Activated CD4-positive, alpha-beta T cell treated with anti-CD3 and anti-CD28 coated beads for 36 hours (primary cell): ENCODE data around the gene ATP7A. TPM values are rescaled to one million over a fixed set of nuclear protein-coding genes. Genes with fewer than 3 reads are reported as not detected.
A peak's percentile ranks its signal among the peaks of the same experiment; 100 is the strongest.
"Not testable (repeated sequence)": the region's sequence is repeated elsewhere in the genome, so short reads cannot be mapped to it uniquely, and the experiment has no call there.

Experiments
- ATAC-seq: fragments of 200-7000 bp; cut with Tn5 transposase; one replicate; pipeline ENCODE4 v1.10.0; 2021; ENCODE audit warnings: mild to moderate bottlenecking, moderate library complexity
- CTCF ChIA-PET: fragments of 350-600 bp; sonication (Branson Sonifier 250); formaldehyde crosslinking; loops from one replicate; lab custom pipeline; 2021; ENCODE audit warnings: antibody characterized with exemption; lab: Charles Lee
- POLR2A ChIA-PET: fragments of 350-600 bp; sonication (Branson Sonifier 250); formaldehyde crosslinking; loops from one replicate; lab custom pipeline; 2021; ENCODE audit warnings: antibody characterized with exemption, inconsistent platforms; lab: Charles Lee
- DNase-seq: peaks from one replicate; pipeline ENCODE4 v3.0.0-alpha.2; 2020
- H3K27ac Mint-ChIP-seq: one replicate; pipeline ENCODE4 v1.8.0; 2021; ENCODE audit warnings: mixed read lengths
- H3K27me3 Mint-ChIP-seq: one replicate; pipeline ENCODE4 v1.8.0; 2021; ENCODE audit warnings: mixed read lengths
- H3K36me3 Mint-ChIP-seq: one replicate; pipeline ENCODE4 v1.8.0; 2021; ENCODE audit warnings: low read depth, mixed read lengths
- H3K4me1 Mint-ChIP-seq: one replicate; pipeline ENCODE4 v1.8.0; 2021; ENCODE audit warnings: mixed read lengths
- H3K4me3 Mint-ChIP-seq: one replicate; pipeline ENCODE4 v1.8.0; 2021; ENCODE audit warnings: mild to moderate bottlenecking, moderate library complexity, mixed read lengths
- H3K9me3 Mint-ChIP-seq: one replicate; pipeline ENCODE4 v1.8.0; 2021; ENCODE audit warnings: low read depth, mixed read lengths
- intact Hi-C, 2 experiments: fragments of 100-400 bp; cut with DNase I in 1 of 2; cut with micrococcal nuclease in 1 of 2; formaldehyde crosslinking; loops; one replicate each; pipeline versions ENCODE4 v1.14.2 to v1.15.1; 2022 to 2024; cut with DNase I, micrococcal nuclease
- total RNA-seq, 2 experiments: library from RNA; stranded (reverse); gene quantifications; one replicate each; pipeline ENCODE4 v1.2.3, GENCODE V29; 2021

Gene ATP7A
- total RNA-seq, 2 experiments from 2014 or later: 9.5 to 9.7 TPM

DNA sequence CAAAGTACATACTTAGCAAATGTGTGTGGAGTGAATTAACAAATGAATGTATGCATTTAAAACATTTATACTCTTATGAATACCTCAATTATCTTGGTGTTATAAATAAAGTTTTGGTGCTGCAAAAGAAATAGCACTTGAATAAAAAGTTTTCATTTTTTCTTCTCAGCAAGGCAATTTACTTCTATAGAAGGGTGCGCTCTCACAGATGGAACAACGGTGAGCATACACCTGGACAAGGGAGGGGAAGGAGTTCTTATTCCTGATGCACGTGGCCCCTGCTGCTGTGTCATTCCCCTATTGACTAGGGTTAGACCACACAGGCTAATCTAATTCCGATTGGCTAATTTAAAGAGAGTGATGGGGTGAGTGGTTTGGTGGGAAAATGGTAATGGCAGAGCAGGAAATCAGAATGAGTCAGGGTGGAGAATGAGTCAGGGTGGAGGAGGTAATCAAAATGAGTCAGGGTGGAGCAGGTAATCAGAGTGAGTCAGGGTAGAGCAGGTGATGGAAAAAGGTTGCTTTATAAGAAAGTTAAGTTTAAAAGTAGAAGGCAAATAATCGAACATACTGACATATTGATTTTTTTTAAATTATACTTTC lies 165.4 kb downstream of the ATP7A start:
- H3K36me3 Mint-ChIP-seq: peaks cover 10% of the 10 kb centered on the region
- intact Hi-C loops: loop anchor here in 1 of 2 experiments (1.0 kb wide), 2 partner anchors 11 to 28 kb away; partner anchors contain the start of gene PGK1
- ATAC-seq: peak; percentile 44
- H3K27me3 Mint-ChIP-seq: no peaks in the 10 kb centered on the region
- ChIA-PET CTCF (no interaction called here), POLR2A (no interaction called here)
- H3K9me3 Mint-ChIP-seq: peaks cover 13% of the 10 kb centered on the region
- H3K27ac Mint-ChIP-seq: peak overlapping the region; percentile 15
- H3K4me3 Mint-ChIP-seq: no peak overlapping the region
- peaks cover 10% of the 10 kb centered on the region for H3K4me1 Mint-ChIP-seq
- DNase-seq: peak; percentile 30

DNA sequence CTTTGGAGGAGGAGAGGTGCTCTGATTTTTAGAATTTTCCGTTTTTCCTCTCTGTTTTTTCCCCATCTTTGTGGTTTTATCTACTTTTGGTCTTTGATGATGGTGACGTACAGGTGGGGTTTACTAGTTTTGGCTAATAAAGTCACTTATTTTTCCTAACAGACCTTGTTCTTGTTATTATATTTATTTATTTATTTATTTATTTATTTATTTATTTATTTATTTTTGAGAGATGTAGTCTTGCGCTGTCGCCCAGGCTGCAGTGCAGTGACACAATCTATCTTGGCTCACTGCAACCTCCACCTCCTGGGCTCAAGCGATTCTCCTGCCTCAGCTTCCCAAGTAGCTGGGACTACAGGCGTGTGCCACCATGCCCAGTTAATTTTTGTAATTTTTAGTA lies 170.9 kb downstream of the ATP7A start:
- ATAC-seq, H3K36me3 Mint-ChIP-seq, DNase-seq, CTCF ChIA-PET, H3K4me1 Mint-ChIP-seq, H3K4me3 Mint-ChIP-seq, intact Hi-C loops, H3K9me3 Mint-ChIP-seq, H3K27ac Mint-ChIP-seq, POLR2A ChIA-PET, H3K27me3 Mint-ChIP-seq: not testable (repeated sequence)

DNA sequence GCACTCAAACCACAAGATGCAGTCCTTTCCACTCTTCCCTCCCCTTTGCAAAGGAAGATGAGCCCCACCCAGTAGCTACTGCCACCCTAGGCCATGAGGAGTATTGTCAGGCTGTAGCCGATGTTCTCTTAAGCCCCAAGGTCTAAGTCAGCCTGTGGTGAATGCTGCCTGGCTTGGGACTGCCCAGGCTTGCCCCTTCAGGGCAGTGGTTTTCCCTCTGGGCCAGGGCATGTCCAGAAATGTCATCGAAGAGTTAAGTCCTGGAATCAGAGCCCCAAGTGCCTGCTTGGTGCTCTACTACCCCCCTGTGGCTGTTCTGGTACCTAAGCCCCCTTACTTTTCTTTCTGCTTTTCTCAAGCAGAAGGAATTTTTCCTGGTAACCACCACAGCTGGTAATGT lies 181.8 kb downstream of the ATP7A start:
- DNase-seq (peak; percentile 29), ATAC-seq (peak; percentile 81)
- Mint-ChIP-seq H3K36me3 (no peaks in the 10 kb centered on the region), H3K27me3 (no peaks in the 10 kb centered on the region), H3K4me1 (peaks cover 3% of the 10 kb centered on the region), H3K27ac (no peak overlapping the region), H3K4me3 (no peak overlapping the region), H3K9me3 (peaks cover 3% of the 10 kb centered on the region)
- ChIA-PET POLR2A (no interaction called here), CTCF (interaction anchor here (0.6 to 1.5 kb wide), 5 partner anchors 9 to 1268 kb away, joined by 3 to 5 read pairs (median 4); no protein-coding TSS in a partner anchor)
- intact Hi-C loops: loop anchor here in 1 of 2 experiments (5.0 kb wide), 2 partner anchors 55 to 645 kb away; partner anchors contain the start of gene FGF16

DNA sequence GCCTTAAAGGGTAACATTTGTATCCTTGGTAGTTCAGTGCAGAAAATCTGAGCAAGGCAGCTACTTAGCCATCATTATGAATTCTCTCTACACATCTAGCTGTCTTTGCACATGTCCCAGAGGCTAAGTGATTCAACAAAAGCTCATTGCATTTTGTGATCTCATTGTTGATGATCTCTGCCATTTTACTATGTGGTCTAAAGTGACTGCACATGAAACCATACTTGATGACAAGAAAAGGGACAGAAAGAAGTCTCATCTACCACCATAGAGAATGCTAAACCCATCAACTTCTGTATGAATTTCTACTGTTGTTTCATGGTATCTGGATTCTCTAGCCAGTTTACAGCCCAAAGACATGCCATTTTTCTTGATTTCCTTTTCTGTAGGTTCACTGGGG lies 187.6 kb downstream of the ATP7A start:
- ATAC-seq: peak; percentile 58
- H3K27me3 Mint-ChIP-seq: no peaks in the 10 kb centered on the region
- peaks cover 6% of the 10 kb centered on the region for H3K36me3 Mint-ChIP-seq
- H3K4me1 Mint-ChIP-seq: peaks cover 18% of the 10 kb centered on the region
- H3K27ac Mint-ChIP-seq: no peak overlapping the region
- ChIA-PET CTCF (interaction anchor here (0.5 kb wide), 1 partner anchor 464 kb away, joined by 3 read pairs; no protein-coding TSS in a partner anchor), POLR2A (no interaction called here)
- H3K9me3 Mint-ChIP-seq: peaks cover 8% of the 10 kb centered on the region
- H3K4me3 Mint-ChIP-seq: no peak overlapping the region
- intact Hi-C loops: no loop called here
- no peak for DNase-seq

Other genes starting within 250 kb of the ATP7A start
- gene ATRX, start 124.5 kb upstream of the ATP7A start, total RNA-seq: 10 to 100 TPM; 52.1 to 70.6 TPM
- gene MAGT1, start 15.3 kb upstream of the ATP7A start, total RNA-seq: 10 to 100 TPM; 35.0 to 40.6 TPM
- 100 to 1,000 TPM; 303 to 375 TPM for gene COX7B, start 11.2 kb upstream of the ATP7A start, total RNA-seq
- gene PGAM4, start 58.9 kb downstream of the ATP7A start, total RNA-seq: under 1 TPM in 1 of 2 experiments, not detected in 1; 0.55 TPM
- 1,000 to 10,000 TPM; 1,263 to 1,446 TPM for gene PGK1, start 193.6 kb downstream of the ATP7A start, total RNA-seq
- 10 to 100 TPM; 17.6 to 18.3 TPM for gene TAF9B, start 229.0 kb downstream of the ATP7A start, total RNA-seq